BLaER1 (cell line): Measurements from ENCODE around the gene RPS6KB1.
"Not testable (repeated sequence)": the region's sequence is repeated elsewhere in the genome, so short reads cannot be mapped to it uniquely, and the experiment has no call there.

Source experiments
- H3K27ac ChIP-seq: shearing (Covaris generic); formaldehyde crosslinking; 2 replicates; pipeline ENCODE4 v1.8.1; 2022
- H3K27me3 ChIP-seq: shearing (Covaris generic); formaldehyde crosslinking; 2 replicates; pipeline ENCODE4 v1.8.1; 2022
- H3K36me3 ChIP-seq: shearing (Covaris generic); formaldehyde crosslinking; 2 replicates; pipeline ENCODE4 v1.8.1; 2022
- H3K4me1 ChIP-seq: shearing (Covaris generic); formaldehyde crosslinking; 2 replicates; pipeline ENCODE4 v1.8.1; 2022
- H3K4me2 ChIP-seq: shearing (Covaris generic); formaldehyde crosslinking; 2 replicates; pipeline ENCODE4 v1.8.1; 2022
- H3K4me3 ChIP-seq: shearing (Covaris generic); formaldehyde crosslinking; 2 replicates; pipeline ENCODE4 v1.8.1; 2022
- H3K9ac ChIP-seq: shearing (Covaris generic); formaldehyde crosslinking; 2 replicates; pipeline ENCODE4 v1.8.1; 2022
- H3K9me3 ChIP-seq: shearing (Covaris generic); formaldehyde crosslinking; 2 replicates; pipeline ENCODE4 v1.8.1; 2022
- H4K20me1 ChIP-seq: shearing (Covaris generic); formaldehyde crosslinking; 2 replicates; pipeline ENCODE4 v1.8.1; 2022
- Cebpa-rat ChIP-seq: shearing (Covaris generic); IDR thresholded peaks from 2 replicates; pipeline ENCODE4 v1.8.1; 2022

Gene RPS6KB1

DNA sequence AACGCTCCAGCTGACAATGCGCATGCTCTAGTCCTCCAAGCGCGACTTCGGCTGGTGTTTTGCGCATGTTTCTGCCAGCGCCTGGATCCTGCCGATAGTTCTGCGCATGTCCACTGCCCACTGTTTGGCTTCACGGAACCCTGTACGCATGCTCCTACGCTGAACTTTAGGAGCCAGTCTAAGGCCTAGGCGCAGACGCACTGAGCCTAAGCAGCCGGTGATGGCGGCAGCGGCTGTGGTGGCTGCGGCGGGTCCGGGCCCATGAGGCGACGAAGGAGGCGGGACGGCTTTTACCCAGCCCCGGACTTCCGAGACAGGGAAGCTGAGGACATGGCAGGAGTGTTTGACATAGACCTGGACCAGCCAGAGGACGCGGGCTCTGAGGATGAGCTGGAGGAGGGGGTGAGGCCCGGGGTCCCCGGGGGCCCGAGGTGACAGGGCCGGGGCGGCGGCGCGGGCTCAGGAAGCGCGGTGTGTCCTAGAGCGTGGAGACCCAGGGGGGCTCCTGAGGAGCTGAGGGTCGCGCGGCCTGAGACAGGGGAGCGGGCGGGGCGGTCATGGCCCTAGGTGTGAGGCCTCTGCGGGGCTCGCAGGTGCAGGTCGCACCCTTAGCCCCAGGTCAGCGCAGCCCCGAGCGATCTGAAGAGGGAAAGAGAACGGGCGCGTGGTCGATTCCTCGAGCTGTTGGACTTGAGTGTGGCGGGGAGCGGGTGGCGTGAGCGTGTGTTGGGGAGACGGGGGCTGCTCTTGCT, at the start of gene RPS6KB1, which contains the start of gene TUBD1:
TSS of gene RPS6KB1 (plus strand) at position 198 of the 752 bp plus-strand sequence. CDS start at position 262, 64 bp downstream.
TSS of gene TUBD1 (minus strand) at position 20 of the 752 bp plus-strand sequence. CDS start 1,941 bp downstream, outside the sequence.
- Histone ChIP-seq H4K20me1 (peaks cover 49% of the 10 kb centered on the region), H3K4me2 (peak within 1 kb of the TSS; percentile 81), H3K27me3 (no peaks in the 10 kb centered on the region), H3K4me3 (peak within 1 kb of the TSS; percentile 92), H3K4me1 (peaks cover 32% of the 10 kb centered on the region), H3K9me3 (no peaks in the 10 kb centered on the region), H3K27ac (peak within 1 kb of the TSS; percentile 92), H3K36me3 (peaks cover 31% of the 10 kb centered on the region), H3K9ac (peak within 1 kb of the TSS; percentile 91)
- no peak for TF ChIP-seq Cebpa-rat

DNA sequence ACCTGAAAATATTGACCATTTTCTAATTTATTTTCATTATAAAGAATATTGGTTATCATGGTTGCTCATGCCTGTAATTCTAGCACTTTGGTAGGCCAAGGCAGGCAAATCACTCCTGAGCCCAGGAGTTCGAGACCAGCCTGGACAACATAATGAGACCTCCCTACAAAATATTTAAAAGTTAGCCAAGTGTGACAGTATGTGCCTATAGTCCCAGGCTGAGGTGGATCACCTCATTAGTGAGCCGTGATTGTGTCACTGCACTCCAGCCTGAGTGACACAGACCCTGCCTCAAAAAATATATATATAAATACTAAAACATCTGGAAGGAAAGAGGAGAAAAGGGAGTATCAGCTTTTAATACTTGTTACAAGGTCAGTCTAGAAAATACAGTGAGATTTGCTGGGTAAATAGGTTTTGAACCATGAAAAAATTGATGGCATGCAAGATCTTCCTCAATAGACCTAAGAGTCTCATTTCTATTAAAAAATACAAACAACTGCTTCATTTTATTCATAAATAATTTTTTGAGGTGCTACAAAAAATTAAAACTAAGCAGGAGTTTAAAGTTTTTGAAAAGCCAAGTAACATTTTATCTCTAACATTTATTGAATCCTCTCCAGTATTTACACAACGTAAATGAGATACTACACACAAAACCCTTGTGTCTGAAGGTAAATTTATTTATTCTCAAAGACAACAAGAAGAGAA, 47.9 kb upstream of the RPS6KB1 start:
- H3K4me1 ChIP-seq = peaks cover 24% of the 10 kb centered on the region
- peaks cover 20% of the 10 kb centered on the region for H3K36me3 ChIP-seq
- no peak for TF ChIP-seq Cebpa-rat
- H3K27me3 ChIP-seq = no peaks in the 10 kb centered on the region
- H3K27ac ChIP-seq = no peak overlapping the region
- no peaks in the 10 kb centered on the region for H4K20me1 ChIP-seq
- no peak overlapping the region for H3K4me3 ChIP-seq
- no peak overlapping the region for H3K9ac ChIP-seq
- 0 out of 2 replicates have a peak overlapping the region, but pooled peaks have one; percentile 36 for H3K4me2 ChIP-seq
- no peaks in the 10 kb centered on the region for H3K9me3 ChIP-seq

DNA sequence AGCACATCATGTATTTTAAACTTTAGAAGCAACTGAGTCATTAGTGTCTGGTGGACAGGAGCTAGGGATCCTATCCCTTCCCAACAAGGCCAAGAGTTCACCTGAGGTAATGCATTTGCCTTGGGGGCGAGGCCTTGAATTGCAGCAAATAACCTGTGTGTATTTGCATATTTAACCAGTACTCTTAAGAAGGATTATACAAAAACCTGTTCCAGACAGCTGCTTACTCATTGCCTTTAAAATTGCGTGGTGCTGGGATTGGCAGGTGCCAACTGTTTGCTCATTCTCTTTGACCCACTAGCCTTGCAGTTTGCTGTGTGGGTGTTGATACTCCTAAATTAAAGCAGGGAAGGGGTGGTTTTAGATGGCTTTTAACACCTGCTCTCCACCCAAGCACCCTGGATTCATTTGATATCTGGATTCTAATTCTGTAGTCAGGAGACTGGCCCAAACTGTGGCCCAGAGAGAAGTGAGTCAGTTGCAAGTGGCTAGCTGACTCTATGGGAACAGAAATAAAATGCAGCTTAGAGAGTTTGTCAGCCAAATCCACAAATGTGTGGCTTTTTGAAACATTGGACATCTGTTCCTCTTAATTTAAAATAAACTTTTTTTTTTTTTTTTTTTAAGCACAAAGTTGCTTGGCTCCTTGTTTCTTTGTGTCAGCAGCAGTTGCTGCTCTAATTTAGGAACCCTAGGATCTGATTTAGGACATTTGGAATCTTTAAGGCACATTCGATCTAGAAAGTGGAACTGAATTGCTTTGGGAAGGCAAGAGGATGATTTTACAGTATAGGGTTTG, 47.1 kb upstream of the RPS6KB1 start:
- H3K27ac ChIP-seq = 0 out of 2 replicates have a peak overlapping the region, but pooled peaks have one; percentile 4
- peaks cover 23% of the 10 kb centered on the region for H3K4me1 ChIP-seq
- H3K4me3 ChIP-seq = no peak overlapping the region
- no peaks in the 10 kb centered on the region for H3K27me3 ChIP-seq
- H3K9ac ChIP-seq = no peak overlapping the region
- no peaks in the 10 kb centered on the region for H3K9me3 ChIP-seq
- TF ChIP-seq Cebpa-rat = no peak
- peak overlapping the region; percentile 36; the same call in 1 of the 2 replicates for H3K4me2 ChIP-seq
- H3K36me3 ChIP-seq = peaks cover 19% of the 10 kb centered on the region
- no peaks in the 10 kb centered on the region for H4K20me1 ChIP-seq

DNA sequence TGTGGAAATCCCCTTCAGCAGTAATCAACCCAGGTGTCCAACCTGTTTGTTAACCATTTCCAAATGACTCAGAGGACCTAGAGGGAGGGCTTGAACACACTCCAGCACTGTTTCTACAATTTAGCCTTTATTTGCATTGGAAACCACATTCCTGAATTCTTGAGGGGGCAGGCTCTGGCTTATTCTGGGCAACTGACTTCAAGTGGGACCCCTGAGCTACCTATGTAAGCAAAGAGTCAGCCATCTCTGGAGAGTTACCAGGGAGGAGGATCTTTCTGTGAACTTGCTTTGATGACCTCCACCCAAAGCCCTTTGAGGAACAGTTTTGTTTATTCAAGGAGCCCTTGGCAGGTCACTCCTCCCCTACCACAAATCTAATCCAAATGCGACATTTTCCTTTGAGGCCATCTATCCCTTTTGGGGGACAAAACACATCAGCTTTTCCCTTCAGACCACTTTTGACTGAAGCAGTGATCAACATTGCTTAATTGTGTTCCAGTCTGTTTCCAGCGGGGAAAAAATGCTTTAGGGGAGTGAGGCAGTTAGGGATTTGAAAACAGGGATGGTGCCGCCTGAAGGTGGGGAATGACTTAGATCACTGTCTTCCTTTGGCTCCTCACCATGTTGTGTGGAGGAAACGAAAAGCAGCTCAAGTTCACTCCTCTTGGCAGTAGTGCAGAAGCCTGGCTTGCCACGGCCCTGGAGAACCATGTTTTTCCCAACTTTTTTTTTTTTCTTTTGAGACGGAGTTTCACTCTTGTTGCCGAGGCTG, 46.3 kb upstream of the RPS6KB1 start:
- Histone ChIP-seq H3K4me3 (no peak overlapping the region), H3K27ac (no peak overlapping the region), H3K4me2 (peak overlapping the region; percentile 36; the same call in 1 of the 2 replicates)

DNA sequence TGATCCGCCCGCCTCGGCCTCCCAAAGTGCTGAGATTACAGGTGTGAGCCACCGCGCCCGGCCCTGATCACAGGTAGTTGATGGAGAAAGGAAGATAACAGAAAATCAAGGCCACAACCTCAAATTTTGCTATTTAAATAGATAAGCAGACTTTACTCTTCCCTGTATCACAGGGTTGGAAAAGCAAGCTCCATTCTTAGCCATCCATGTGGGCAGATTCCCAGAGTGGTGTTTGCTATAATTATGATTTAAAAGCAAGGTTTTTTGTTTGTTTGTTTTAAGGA, 44.6 kb upstream of the RPS6KB1 start:
- Histone ChIP-seq H3K27ac (no peak overlapping the region), H3K27me3 (no peaks in the 10 kb centered on the region), H3K4me3 (no peak overlapping the region), H3K36me3 (0 out of 2 replicates have a peak, but pooled peaks cover 2% of the 10 kb centered on the region), H3K9ac (no peak overlapping the region), H3K4me2 (0 out of 2 replicates have a peak overlapping the region, but pooled peaks have one; percentile 11), H3K4me1 (peaks cover 23% of the 10 kb centered on the region), H3K9me3 (no peaks in the 10 kb centered on the region), H4K20me1 (no peaks in the 10 kb centered on the region)
- no peak for TF ChIP-seq Cebpa-rat

More for the DNA sequence above, 46.3 kb upstream of the RPS6KB1 start:
- Histone ChIP-seq H3K36me3 (peaks cover 19% of the 10 kb centered on the region), H4K20me1 (no peaks in the 10 kb centered on the region), H3K4me1 (peaks cover 23% of the 10 kb centered on the region), H3K27me3 (no peaks in the 10 kb centered on the region), H3K9ac (no peak overlapping the region), H3K9me3 (no peaks in the 10 kb centered on the region)
- TF ChIP-seq Cebpa-rat = no peak

DNA sequence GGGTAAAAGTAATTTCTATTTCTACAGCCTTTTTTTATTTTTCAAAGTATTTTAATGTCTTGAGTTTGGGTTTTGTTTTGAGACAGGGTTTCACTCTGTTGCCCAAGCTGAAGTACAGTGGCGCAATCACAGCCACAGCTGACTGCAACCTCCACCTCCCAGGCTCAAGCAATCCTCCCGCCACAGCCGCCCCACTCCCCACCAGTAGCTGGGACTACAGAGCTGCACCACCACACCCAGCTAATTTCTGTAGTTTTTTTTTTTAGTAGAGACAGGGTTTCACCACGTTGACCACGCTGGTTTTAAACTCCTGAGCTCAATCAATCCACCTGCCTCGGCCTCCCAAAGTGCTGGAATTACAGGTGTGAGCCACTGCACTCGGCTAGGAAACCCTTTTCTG, 44.1 kb upstream of the RPS6KB1 start:
- no peaks in the 10 kb centered on the region for H3K9me3 ChIP-seq
- H3K27me3 ChIP-seq = no peaks in the 10 kb centered on the region
- 0 out of 2 replicates have a peak overlapping the region, but pooled peaks have one; percentile 11 for H3K4me2 ChIP-seq
- no peaks in the 10 kb centered on the region for H4K20me1 ChIP-seq
- H3K36me3 ChIP-seq = no peaks in the 10 kb centered on the region
- no peak overlapping the region for H3K27ac ChIP-seq
- no peak overlapping the region for H3K4me3 ChIP-seq
- no peak overlapping the region for H3K9ac ChIP-seq
- peak; percentile 74; the same call in 1 of the 2 replicates for TF ChIP-seq Cebpa-rat
- H3K4me1 ChIP-seq = peaks cover 23% of the 10 kb centered on the region

DNA sequence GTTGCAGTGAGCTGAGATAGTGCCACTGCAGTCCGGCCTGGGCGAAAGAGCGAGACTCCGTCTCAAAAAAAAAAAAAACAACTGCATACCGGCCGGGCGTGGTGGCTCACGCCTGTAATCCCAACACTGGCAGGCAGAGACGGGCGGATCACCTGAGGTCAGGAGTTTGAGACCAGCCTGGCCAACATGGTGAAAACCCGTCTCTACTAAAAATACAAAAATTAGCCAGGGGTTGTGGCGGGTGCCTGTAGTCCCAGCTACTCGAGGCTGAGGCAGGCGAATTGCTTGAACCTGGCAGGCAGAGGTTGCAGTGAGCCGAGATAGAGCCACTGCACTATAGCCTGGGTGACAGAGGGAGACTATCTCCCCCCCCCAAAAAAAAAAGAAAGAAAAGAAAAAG, 42.6 kb upstream of the RPS6KB1 start:
- not testable (repeated sequence) for H3K27ac ChIP-seq, H3K9me3 ChIP-seq, H3K27me3 ChIP-seq, H3K9ac ChIP-seq, H3K4me2 ChIP-seq, H3K4me3 ChIP-seq, H4K20me1 ChIP-seq, H3K36me3 ChIP-seq
- H3K4me1 ChIP-seq = peaks cover 23% of the 10 kb centered on the region

DNA sequence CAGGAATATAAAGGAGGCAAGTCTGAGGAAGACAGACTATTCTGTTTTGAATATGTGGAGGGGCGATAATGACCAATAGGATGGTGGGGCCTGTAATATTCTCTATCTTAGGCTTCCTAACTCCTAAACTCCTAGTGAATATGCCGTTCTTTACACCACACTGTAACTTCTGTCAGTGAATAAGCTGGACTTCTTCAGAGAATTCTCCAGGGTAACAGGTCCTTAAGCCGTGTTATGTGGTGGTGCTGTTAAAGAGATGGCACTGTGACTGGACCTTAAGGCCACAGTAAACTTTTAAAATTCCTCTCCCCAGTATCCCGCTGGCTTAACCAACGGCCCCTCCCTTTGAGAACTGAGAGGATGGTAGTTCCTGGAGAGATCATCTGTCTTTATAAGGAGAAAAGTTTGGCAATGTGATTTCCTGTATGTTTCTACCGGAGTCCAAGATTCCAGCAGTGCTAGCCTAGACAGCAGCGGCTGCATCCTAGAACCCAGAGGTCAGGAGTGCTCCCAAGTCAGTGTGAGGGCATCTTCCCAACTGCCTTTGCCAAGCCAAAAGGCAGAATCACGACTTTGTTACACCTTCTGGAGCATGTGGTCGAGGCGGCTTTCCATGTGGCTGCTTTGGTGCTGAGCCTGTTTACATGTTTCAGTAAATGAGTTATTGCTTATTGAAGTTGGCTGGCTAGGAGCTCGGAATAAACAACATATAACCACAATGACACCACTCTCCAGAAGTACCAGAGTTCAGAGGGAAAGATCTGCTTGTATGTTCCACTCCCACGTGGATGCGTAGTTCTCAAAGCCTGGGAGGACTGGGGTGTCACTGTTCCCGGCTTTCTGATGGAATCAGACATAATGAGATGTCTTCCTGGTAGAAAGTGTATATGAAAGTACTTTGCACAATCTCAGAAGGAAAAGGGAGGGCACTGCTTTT, 41.2 kb upstream of the RPS6KB1 start:
- Histone ChIP-seq H3K4me2 (no peak overlapping the region), H3K36me3 (no peaks in the 10 kb centered on the region), H3K4me3 (no peak overlapping the region), H3K27ac (no peak overlapping the region), H3K9ac (no peak overlapping the region), H3K4me1 (peaks cover 9% of the 10 kb centered on the region), H3K27me3 (no peaks in the 10 kb centered on the region), H4K20me1 (no peaks in the 10 kb centered on the region), H3K9me3 (no peaks in the 10 kb centered on the region)
- no peak for TF ChIP-seq Cebpa-rat

DNA sequence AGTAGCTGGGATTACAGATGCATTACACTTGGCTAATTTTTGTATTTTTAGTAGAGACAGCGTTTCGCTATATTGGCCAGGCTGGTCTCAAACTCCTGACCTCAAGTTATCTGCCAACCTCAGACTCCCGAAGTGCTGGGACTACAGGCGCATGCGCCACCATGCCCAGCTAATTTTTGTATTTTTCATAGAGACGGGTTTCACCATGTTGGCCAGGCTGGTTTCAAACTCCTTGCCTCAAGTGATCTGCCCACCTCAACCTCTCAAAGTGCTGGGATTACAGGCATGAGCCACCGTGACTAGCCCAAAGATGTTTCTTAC, 40.1 kb upstream of the RPS6KB1 start:
- not testable (repeated sequence) for H3K27me3 ChIP-seq, H3K27ac ChIP-seq, H3K9me3 ChIP-seq, H3K36me3 ChIP-seq, H3K9ac ChIP-seq, H4K20me1 ChIP-seq, H3K4me3 ChIP-seq, H3K4me1 ChIP-seq, H3K4me2 ChIP-seq
